Activated CD4-positive, CD25-positive, alpha-beta regulatory T cell treated with anti-CD3 and anti-CD28 coated beads, Interleukin-2, amount 50 U/mL, for 72 hours (primary cell): ENCODE data around the gene RBBP4.
"Not testable (repeated sequence)": the region's sequence is repeated elsewhere in the genome, so short reads cannot be mapped to it uniquely, and the experiment has no call there.

Experiments used
- DNase-seq: peaks from one replicate; pipeline ENCODE4 v3.0.0; 2021

Gene RBBP4

GRCh38 chr1:32642292-32642827 is 8.6 kb upstream of the RBBP4 start:
- DNase-seq = not testable (repeated sequence)

GRCh38 chr1:32644426-32644825 is 6.6 kb upstream of the RBBP4 start:
- DNase-seq = no peak

- DNase-seq = no peak
Measured at GRCh38 chr1:32647308-32648134, 3.5 kb upstream of the RBBP4 start.

- peak; percentile 82 for DNase-seq
Measured at GRCh38 chr1:32650248-32650751, 708 bp upstream of the RBBP4 start, which contains the start of gene ZBTB8OS. Gene ZBTB8OS, minus strand, starts transcription at chr1:32650550. Its CDS starts 21 bp downstream, at chr1:32650529.

- DNase-seq = no peak
Measured at GRCh38 chr1:32651461-32652073, 559 bp downstream of the RBBP4 start.

GRCh38 chr1:32652244-32652962 is 1.4 kb downstream of the RBBP4 start:
- no peak for DNase-seq

- DNase-seq = no peak
Measured at GRCh38 chr1:32659581-32659980, 8.6 kb downstream of the RBBP4 start.

- DNase-seq = no peak
Measured at GRCh38 chr1:32665915-32666314, 14.9 kb downstream of the RBBP4 start.

- DNase-seq = no peak
Measured at GRCh38 chr1:32666901-32667566, 16.0 kb downstream of the RBBP4 start.

GRCh38 chr1:32668716-32669115 is 17.7 kb downstream of the RBBP4 start:
- DNase-seq = not testable (repeated sequence)

- no peak for DNase-seq
Measured at GRCh38 chr1:32676945-32677344, 25.9 kb downstream of the RBBP4 start.

- not testable (repeated sequence) for DNase-seq
Measured at GRCh38 chr1:32679993-32680392, 29.0 kb downstream of the RBBP4 start.

- no peak for DNase-seq
Measured at GRCh38 chr1:32680642-32681041, 29.6 kb downstream of the RBBP4 start.

- DNase-seq = no peak
Measured at GRCh38 chr1:32681509-32681908, 30.5 kb downstream of the RBBP4 start.

- no peak for DNase-seq
Measured at GRCh38 chr1:32681999-32682398, 31.0 kb downstream of the RBBP4 start.

- no peak for DNase-seq
Measured at GRCh38 chr1:32683397-32683796, 32.4 kb downstream of the RBBP4 start.

- DNase-seq = no peak
Measured at GRCh38 chr1:32684167-32684811, 33.3 kb downstream of the RBBP4 start.

- DNase-seq = no peak
Measured at GRCh38 chr1:32685498-32685897, 34.5 kb downstream of the RBBP4 start.

GRCh38 chr1:32686387-32686786 is 35.4 kb downstream of the RBBP4 start:
- no peak for DNase-seq

GRCh38 chr1:32693455-32694174 is 42.6 kb downstream of the RBBP4 start:
- no peak for DNase-seq
